ENCODE results near the gene AGBL1.

DNA sequence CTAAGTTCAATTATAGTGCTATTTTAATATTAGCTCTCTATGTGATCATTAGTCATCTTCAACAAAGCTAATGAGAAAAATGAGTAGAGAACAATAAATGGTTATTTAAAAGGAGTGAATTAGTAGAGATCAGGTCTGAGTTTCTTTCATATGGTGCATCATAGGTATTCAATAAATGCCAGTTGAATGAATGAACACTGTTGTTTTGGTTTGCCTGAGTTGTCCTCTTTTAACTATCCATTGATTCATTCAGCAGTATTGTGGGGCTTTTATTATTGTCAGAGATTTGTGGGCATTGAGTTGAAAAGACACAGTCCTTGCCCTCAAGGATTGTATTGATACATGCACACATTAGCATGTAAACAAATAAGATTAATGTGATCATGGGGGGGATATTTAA is 88.2 kb downstream of the AGBL1 start:
- TF ChIP-seq, protein P1, sequence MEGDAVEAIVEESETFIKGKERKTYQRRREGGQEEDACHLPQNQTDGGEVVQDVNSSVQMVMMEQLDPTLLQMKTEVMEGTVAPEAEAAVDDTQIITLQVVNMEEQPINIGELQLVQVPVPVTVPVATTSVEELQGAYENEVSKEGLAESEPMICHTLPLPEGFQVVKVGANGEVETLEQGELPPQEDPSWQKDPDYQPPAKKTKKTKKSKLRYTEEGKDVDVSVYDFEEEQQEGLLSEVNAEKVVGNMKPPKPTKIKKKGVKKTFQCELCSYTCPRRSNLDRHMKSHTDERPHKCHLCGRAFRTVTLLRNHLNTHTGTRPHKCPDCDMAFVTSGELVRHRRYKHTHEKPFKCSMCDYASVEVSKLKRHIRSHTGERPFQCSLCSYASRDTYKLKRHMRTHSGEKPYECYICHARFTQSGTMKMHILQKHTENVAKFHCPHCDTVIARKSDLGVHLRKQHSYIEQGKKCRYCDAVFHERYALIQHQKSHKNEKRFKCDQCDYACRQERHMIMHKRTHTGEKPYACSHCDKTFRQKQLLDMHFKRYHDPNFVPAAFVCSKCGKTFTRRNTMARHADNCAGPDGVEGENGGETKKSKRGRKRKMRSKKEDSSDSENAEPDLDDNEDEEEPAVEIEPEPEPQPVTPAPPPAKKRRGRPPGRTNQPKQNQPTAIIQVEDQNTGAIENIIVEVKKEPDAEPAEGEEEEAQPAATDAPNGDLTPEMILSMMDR (IDR thresholded peaks at IDR 0.05; ENCODE audit: insufficient read depth, low read depth, low read length) = no peak
- no peak for TF ChIP-seq EZH2 (IDR thresholded peaks at IDR 0.05; ENCODE audit: insufficient read depth, low read length)
